ENCODE measurements around the gene OR4D1.

- TF ChIP-seq TAF1 (IDR thresholded peaks at IDR 0.05; ENCODE audit: borderline replicate concordance, low read depth, low read length) (no peak), POLR2A (IDR thresholded peaks at IDR 0.05; ENCODE audit: low read depth, low read length) (no peak)
Observed at GRCh38 chr17:58207451-58207850, 59.3 kb downstream of the OR4D1 start.
